CD4-positive, alpha-beta T cell treated with Interleukin-4 for 1 hour (primary cell): ENCODE measurements around the gene ANGPTL1.

Experiments
- DNase-seq, 2 donors: peaks; one replicate each; pipeline ENCODE4 v3.0.0-alpha.2; 2020 to 2022

ANGPTL1 gene, protein sequence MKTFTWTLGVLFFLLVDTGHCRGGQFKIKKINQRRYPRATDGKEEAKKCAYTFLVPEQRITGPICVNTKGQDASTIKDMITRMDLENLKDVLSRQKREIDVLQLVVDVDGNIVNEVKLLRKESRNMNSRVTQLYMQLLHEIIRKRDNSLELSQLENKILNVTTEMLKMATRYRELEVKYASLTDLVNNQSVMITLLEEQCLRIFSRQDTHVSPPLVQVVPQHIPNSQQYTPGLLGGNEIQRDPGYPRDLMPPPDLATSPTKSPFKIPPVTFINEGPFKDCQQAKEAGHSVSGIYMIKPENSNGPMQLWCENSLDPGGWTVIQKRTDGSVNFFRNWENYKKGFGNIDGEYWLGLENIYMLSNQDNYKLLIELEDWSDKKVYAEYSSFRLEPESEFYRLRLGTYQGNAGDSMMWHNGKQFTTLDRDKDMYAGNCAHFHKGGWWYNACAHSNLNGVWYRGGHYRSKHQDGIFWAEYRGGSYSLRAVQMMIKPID

GRCh38 chr1:178870944-178871343 is at the start of gene ANGPTL1:
Gene ANGPTL1 (minus strand): TSS chr1:178871077. CDS start chr1:178865776, 5,301 bp downstream.
- DNase-seq: no peak

- no peak for DNase-seq
Measured at GRCh38 chr1:178919581-178919980, 48.7 kb upstream of the ANGPTL1 start.

DNA sequence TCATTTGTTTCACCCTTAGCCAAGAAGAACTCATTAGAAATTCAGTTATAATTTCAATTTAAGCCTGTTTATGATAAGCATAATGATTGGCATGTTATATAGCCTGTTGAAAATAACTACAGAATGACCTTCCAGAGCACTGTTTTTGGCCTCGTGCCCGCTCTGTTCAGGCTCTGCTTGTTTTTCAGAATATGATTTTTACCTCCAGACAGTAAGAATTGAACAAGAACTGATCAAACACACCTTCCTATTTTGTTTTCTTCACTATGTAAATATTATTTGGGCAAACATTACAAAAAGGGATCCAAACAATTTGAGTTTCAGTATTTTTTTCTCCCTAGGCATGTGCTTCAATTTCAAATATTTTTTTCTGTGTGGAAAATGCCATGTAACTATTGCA is 48.1 kb upstream of the ANGPTL1 start:
- no peak for DNase-seq

GRCh38 chr1:178918308-178918707 is 47.4 kb upstream of the ANGPTL1 start:
- DNase-seq: no peak

GRCh38 chr1:178916448-178917174 is 45.7 kb upstream of the ANGPTL1 start:
- DNase-seq: no peak

- no peak for DNase-seq
Measured at GRCh38 chr1:178912597-178912996, 41.7 kb upstream of the ANGPTL1 start.

- no peak for DNase-seq
Measured at GRCh38 chr1:178910023-178910422, 39.1 kb upstream of the ANGPTL1 start.

- no peak for DNase-seq
Measured at GRCh38 chr1:178908358-178908757, 37.5 kb upstream of the ANGPTL1 start.

GRCh38 chr1:178901482-178902125 is 30.7 kb upstream of the ANGPTL1 start:
- no peak for DNase-seq

DNA sequence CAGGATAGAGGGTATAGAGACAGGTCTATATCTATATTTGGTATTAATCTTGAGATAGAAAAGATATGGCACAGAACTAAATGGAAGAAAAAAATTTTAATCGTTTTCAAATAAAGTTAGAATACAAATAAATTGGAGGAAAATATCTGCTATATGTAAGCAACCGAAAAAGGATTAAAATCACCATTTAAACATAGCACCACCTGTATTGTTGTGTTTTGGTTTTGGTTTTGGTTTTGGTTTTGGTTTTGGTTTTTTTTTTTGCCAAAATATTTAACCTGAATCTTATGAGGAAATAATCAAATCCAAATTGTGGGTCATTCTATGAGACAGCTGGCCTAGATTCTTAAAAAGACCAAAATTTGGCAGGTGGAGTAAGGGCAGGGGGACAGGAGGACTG is 28.5 kb upstream of the ANGPTL1 start:
- DNase-seq: no peak

- no peak for DNase-seq
Measured at GRCh38 chr1:178898401-178898800, 27.5 kb upstream of the ANGPTL1 start.

DNA sequence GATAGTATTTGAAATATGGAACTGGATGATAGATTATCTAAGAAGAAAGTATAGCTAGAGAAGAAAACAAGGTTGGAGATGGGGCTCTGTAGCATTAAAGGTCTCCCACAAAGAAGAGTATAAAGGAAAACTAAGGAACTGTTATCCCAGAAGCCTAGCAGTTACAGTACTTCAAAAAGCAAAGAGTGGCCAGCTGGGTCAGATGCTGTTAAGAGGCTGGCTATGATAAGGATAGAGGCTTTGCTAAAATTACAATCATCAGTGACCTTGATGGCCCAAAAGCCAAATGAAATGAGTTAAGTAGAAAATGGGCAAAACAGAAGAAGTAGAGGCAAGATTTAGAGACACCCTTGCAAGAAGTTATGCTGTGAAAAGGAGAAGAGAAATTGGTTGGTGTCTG is 25.1 kb upstream of the ANGPTL1 start:
- no peak for DNase-seq

GRCh38 chr1:178886551-178886950 is 15.7 kb upstream of the ANGPTL1 start:
- DNase-seq: no peak

GRCh38 chr1:178885869-178886268 is 15.0 kb upstream of the ANGPTL1 start:
- no peak for DNase-seq

DNA sequence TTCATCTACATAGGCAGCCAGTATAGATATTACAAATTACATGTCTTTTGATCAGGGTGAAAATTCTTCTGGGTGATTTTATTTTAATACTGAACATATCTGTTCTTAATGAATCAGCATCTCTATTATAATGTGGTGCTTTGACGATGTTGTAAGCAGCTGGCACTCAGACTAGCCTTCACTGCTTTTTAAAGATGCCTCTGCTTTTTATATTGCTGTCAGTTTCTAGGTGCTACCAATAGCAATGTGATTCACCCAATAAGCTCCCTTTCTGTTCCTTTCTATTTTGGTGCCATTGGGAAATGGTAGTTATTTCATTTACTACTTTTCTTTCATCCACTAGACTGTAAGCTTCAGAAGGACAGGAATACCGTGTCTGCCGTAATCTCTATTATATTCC is 11.1 kb upstream of the ANGPTL1 start:
- no peak for DNase-seq

GRCh38 chr1:178877896-178878295 is 7.0 kb upstream of the ANGPTL1 start:
- no peak for DNase-seq

DNA sequence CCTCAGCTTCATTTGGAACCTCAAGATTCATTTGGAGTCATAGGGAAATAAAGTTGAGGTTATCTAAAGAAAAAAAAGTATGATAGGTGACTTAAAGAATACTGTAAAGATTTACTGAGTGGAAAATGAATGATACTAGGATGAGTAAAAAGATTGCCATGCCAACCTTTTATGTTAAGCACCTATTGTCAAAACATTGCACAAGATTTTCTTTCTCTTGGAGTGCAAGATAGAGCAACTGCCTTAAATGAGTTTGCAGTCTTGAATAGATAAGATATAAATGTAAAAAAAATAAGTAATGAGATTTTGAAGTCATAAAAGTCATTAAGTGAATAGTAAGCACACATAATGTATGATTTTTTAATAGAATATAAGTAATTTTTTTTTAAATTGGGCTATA is 5.1 kb upstream of the ANGPTL1 start:
- no peak for DNase-seq

GRCh38 chr1:178874966-178875365 is 4.1 kb upstream of the ANGPTL1 start:
- no peak for DNase-seq

DNA sequence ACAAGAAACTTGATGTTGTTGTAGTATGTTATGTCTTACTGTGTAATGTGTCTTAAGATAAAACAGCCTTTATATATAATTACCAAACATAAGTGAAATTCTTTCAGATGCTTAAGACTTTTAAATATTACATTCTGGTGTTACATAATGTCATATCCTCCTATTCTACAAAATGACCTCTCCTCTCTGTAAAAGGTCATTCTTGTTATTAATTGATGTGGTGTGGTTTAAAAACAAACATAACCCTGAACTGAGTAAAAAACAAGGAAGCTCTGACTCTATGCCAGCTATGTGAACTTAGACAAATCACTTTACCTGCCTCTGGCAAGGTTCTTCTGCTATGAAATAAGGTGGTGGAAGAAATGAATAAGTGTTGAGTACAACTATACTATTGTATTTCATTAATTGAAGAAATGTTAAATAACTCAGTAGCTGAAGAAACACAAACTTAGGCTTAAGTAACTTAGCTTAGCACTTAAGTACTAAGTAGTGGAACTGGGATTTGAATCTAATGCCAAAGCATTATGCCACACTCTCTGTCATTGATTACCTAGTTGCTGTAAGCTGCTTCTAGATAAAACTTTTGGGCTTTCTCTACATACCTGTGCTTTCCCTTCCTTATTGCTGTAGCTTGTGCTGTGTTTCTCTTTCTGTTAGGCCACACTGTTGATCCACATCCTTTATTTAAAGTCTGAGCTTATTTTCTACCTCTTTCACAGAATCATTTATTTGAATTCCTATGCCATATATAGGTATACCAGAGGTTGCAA is 859 bp upstream of the ANGPTL1 start:
- DNase-seq: no peak

DNA sequence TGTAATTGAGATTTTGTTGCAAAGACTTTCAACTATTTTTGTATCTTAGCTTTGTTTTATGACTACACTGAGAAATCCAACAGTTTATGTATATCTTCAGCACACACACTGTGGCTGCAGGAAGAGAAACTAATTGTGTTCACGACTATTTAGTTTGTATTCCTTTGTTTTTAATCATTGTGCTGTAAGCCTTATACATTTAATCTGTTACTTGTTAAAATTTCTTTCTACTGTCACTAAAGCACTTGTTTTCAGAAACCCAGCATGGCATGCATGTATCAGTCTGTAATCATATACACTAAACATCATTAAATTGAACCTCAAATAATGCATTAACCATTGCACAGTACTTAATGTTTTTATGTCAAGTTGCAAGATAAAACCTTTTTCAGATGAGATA is 656 bp downstream of the ANGPTL1 start:
- no peak for DNase-seq

GRCh38 chr1:178869119-178869697 is 1.7 kb downstream of the ANGPTL1 start:
- DNase-seq: no peak

- no peak for DNase-seq
Measured at GRCh38 chr1:178868706-178869105, 2.2 kb downstream of the ANGPTL1 start.
